GM18870 (cell line): ENCODE measurements around the gene RANBP1.
"Not testable (repeated sequence)": the region's sequence is repeated elsewhere in the genome, so short reads cannot be mapped to it uniquely, and the experiment has no call there.

Experiments used
- ATAC-seq: cut with Tn5 transposase; IDR thresholded peaks from one replicate; pipeline ENCODE4 v1.9.1; 2021; ENCODE audit warnings: moderate library complexity; ENCODE audit not compliant: unreplicated experiment

The RANBP1 gene

DNA sequence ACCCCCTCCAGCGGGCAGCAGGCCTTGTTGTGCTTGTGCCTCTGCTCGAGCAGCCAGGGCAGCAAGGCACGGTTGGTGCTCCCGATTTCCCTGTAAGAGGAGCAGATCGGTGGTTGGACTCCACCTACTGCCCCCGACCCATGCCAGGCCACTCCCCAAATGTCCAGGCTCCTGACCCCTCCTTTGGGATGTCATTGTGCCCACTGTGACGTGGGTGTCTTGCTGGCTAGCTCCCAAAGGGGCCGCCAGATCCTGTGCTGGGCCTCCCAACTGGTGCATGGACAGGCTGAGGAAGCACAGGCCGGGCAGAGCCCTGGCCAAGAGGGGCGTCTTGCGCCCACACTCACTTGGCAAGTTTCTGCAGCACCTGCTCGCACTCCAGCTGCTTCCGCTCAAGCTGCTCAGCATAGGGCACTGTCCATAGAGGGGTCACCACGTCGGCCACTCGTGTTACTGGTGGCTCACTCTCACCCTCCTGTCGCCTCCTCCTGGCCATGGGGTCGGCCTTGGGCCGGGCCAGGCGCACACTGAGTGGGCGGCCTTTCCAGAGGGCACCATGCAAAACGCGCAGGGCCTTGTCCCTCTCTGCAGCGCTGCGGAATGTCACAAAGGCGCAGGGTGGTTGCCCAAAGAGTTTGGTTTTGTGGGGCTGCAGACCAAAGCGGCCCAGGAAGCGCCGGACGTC lies at the start of gene RANBP1:
Gene RANBP1 (plus strand): TSS at position 414 of the 685 bp plus-strand sequence. CDS start 81 bp downstream, at position 495.
- ATAC-seq: no peak

DNA sequence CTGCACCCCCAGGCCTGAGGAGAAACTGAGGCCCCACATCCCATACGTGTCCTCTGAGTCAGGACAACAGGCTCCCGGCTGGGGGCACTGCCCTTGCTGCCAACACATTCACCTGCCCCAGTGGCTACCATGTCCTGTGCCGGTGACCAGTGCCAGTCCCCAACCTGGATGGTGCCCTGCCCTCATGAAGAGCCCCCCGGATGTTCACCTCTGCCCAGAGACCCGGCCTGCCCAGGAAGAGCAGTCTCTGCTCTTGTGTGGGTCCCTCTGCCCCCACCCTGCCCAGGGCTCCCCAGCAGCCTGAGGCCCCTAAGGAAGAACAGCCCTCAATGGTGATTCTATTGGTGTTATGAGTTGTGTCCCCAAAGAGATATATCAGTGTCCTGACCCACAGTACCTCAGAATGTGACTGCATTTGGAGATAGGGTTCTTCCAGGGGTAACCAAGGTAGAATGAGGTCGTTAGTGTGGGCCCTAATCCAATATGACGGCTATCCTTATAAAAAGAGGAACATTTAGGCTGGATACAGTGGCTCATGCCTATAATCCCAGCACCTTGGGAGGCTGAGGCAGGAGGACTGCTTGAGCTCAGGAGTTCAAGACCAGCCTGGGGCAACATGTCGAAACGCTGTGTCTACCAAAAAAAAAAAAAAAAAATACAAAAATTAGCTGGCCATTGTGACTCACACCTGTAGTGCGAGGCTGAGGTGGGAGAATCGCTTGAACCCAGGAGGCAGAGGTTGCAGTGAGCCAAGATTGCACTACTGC lies 49.1 kb upstream of the RANBP1 start:
- no peak for ATAC-seq

DNA sequence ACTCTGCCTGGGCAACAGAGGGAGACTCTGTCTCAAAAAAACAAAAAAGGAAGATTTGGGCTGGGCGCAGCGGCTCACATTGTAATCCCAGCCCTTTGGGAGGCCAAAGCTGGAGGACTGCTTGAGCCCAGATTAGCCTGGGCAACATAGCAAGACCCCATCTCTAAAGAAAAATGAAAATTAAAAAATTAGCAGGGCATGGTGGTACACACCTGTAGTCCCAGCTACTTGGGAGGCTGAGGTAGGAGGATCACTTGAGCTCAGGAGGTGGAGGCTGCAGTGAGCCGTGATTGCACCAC lies 48.6 kb upstream of the RANBP1 start:
- ATAC-seq: not testable (repeated sequence)

DNA sequence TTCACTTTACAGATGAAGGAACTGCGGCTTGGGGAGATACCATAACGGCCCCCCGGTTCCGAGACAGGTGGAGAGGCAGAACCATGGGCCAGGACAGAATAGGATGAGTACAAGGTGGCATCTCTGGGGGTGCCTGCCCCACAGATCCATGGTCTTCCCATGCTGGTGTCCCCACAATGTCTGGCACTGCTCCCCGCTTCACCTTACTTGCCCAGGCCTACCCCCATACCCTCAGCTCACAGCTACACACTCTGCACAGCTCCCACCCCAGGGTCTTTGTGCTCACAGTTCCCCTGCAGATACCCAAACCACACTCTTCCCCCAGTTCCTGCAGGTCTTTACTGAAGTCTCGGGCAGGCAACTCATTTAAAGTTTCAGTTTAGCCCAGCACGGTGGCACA lies 47.3 kb upstream of the RANBP1 start:
- ATAC-seq: no peak

DNA sequence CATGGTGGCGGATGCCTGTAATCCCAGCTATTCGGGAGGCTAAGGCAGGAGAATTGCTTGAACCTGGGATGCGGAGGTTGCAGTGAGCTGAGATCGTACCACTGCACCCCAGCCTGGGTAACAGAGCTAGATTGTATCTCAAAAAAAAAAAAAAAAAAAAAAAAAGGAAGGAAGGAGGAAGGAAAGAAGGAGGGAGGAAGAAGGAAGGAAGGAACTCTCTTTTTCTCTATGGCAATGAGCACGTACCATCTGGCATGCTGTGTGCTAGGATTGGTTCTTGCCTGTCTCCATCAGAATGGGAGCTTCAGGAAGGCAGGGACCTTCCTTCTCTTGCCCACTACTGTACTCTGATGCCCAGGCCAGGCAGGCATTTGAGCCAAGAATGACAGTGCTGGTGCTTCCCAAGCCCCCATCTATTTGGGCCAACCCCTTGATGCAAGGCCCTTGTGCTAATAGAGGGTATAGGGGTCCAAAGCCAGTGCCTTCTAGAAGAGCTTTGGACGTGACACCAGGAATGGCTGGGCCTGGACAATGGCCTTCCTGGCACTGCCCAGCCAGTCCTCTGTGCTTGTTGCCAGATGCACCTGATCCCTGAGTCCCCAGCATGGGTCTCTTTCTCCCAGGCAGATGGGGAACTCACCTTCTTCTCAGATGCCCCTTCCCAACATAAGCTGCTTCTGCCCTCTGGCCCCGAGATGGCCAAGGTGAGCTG lies 46.4 kb upstream of the RANBP1 start:
- no peak for ATAC-seq

DNA sequence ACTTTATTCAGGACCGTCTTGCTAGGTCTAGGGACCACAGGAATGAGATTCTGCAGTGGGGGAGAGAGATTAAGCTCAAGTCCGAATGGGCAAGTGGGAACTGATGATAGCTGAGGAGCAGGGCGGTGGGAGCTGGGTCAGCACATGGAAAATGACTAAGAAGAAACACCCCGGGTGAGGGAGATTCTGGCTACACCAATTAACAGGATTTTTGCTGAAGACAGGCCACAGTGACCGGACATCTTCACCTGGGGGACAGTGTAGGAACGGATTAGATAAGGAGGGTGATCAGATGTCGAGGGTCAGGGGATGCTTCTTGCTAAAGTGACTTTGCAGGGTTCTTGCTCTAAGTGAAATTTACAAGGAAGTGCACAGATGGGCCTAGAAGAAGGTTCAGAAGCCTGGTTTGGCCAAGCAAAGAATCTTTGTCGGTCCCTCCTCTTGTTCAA lies 44.4 kb upstream of the RANBP1 start:
- ATAC-seq: no peak

DNA sequence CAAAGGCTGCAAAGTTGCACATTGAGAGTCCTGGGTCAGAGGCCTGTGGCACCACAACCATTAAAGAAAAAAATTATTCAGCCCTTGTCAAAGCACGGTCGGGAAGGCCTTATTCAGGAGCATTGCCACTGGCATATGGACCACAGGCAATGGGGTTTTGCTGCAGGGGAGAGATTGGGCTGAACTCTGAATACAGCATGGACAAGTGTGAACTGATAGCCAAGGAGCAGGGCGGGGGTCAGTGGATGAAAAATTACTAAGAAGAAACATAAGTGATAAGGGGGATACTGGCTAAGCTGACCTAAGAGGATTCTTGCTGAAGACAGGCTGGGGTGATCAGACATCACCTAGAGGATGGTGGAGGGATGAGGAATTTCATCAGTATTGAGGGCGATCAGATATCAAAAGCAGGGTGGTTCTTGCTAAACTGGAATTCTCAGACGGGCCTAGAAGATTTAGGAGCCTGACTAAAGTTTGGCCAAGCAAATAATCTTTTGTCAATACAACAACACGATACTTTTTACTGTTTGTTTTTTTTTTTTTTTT lies 39.2 kb upstream of the RANBP1 start:
- ATAC-seq: no peak

DNA sequence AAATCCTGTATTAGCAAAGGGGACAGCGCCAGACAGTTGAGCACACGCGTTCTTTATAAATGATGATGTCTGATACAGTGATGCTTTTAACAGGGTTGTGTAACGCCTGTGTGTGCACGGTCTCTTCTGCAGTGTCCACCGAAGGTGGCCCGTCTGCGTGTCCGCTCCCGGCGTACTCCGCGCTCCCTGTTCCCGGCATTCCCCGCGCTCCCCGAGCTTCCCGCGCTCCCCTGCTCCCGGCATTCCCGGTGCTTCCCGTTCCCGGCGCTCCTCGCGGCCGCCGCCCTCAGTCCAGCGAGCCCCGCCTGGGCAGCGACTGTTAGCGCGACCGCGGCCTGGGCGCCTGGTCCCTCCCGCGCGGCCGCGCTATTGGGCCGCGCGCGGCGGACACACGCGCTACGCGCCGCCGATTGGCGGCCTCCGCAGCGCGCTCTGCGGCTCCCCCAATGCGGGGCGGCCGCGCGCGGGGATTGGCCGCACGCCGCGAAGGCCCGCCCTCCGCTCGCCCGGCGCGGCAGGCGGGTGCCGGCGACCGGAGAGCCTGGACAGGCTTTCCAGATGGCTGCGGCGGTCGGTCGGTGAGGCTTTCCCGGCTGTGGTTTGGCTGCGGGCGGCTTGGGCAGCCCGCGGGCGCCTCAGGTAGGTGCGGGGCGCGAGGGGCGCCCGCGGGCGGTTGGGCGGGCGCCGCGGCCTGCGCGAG lies 36.0 kb upstream of the RANBP1 start, which contains the start of gene DGCR8:
Gene DGCR8 (plus strand): TSS at position 497 of the 700 bp plus-strand sequence. CDS start 5,723 bp downstream, outside the sequence.
- no peak for ATAC-seq

DNA sequence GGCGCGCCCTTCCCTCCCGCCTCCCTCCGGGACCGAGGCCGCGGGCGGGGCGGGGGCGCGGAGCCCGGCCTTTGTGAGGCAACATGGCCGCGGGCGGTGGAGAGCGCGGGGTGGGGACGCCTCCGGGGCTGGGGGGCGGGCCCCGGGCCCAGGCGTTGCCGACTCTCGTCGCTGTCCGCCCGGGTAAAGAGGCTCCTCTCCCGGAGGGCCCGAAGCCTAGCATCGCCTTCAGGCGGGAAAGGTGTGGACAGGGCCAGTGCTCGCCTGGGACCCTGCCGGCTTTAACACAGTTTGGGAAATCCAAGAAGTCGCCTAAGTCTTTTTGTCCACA lies 35.5 kb upstream of the RANBP1 start:
- no peak for ATAC-seq

DNA sequence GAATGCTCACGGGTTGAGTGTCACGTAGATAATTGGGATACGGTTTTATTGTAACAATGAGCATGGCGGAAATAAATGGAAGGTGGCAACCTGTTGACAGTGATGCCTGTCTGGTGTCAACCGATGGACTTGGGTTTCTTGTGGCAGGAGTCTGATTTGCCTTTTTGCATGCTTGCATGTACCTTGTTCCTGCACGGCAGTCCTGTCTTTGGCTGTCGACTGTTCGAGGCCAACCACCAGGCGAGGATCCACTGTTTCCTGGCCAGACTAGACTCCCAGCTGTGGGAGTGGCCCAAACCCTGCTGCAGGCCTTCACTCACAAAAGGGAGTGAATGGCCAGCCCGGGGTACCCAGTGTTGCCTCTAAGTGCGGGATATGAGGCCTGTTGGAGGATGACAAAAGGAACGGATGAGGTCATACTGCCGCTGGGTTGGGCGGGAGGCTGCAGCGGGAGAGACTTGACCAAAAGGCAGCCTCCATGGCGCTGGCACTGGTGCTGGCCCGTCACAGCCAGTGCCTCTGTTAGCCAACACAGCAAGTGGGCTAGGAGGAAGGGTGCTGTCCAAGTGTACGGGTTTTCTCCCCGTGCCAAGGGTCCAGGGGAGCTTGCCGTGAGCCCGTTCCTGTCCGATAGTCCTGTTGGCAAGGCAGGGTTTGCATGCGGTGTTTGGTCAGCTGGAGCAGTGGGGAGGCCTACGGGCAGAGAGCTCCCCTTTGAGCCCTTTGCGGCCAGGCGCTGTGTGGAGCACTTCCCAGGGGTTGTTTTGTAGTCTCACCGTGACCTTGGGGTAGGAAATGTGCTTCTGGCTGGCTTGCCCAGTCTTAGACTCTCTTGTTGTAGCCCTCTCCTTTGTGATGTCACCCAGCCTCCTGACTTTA lies 34.9 kb upstream of the RANBP1 start:
- ATAC-seq: no peak

DNA sequence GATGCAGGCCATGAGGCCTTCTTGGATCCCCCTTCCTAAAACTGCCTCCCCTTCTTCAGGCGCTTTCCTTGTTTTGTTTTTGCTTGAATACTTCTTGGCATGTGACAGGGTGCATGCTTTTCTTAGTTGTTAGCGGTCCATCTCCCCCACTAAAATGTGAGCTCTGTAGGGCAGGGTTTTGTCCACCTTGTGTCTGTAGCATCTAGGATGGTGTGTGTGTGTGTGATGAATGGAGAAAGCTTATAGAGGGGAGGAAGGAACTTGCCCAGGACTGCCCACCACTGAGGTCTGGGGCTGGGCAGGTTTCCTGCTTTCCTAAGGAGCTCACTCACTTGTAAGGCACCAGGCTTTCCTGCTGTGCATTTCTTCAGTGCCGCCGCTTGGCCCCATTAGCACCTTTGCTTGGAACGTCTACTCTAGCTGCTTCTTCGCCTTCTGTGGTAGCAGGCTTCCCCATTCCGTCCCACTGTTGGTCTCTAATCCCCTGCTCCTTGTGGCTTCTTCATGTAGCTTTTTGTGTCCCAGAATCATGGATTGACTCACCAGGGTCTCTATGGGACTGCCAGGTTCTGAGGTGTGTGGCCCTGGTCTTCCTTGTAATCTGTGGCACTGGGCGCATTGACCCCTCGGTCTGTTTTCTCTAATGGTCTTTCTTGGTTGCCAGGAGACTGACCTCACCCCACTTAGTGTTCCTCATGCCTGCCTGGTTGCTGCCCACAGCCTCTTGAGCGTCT lies 32.6 kb upstream of the RANBP1 start:
- no peak for ATAC-seq

DNA sequence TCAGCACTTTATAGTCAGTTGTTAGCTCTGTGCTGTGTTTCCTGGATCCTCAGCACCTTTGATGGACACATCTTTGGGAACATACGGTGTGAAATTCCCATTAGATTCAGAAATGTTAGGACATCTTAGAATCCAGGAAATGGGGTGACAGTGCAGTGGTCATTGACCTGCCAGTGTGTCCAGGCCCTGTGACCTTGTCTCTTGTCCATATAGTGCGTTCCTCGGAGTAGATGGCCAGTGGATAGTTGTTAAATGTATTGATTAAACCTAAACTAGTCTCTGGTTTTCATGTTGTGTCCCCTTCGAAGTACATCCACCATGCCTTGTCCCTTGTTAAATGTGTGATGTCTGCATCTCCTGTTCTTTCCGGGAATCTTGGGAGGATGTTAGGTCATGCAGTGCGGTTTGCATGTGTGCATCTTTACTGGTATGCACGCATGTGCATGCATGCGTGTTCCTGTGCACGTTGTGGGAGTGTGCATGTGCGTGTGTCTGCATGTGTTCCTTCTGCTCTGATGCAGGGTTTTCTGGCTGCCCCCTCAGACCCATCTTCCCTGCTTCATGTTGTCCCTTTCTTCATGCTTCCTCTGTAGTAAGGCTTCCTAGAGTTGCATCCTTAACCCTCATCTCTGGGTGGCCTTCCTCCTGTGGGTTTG lies 31.9 kb upstream of the RANBP1 start:
- no peak for ATAC-seq

DNA sequence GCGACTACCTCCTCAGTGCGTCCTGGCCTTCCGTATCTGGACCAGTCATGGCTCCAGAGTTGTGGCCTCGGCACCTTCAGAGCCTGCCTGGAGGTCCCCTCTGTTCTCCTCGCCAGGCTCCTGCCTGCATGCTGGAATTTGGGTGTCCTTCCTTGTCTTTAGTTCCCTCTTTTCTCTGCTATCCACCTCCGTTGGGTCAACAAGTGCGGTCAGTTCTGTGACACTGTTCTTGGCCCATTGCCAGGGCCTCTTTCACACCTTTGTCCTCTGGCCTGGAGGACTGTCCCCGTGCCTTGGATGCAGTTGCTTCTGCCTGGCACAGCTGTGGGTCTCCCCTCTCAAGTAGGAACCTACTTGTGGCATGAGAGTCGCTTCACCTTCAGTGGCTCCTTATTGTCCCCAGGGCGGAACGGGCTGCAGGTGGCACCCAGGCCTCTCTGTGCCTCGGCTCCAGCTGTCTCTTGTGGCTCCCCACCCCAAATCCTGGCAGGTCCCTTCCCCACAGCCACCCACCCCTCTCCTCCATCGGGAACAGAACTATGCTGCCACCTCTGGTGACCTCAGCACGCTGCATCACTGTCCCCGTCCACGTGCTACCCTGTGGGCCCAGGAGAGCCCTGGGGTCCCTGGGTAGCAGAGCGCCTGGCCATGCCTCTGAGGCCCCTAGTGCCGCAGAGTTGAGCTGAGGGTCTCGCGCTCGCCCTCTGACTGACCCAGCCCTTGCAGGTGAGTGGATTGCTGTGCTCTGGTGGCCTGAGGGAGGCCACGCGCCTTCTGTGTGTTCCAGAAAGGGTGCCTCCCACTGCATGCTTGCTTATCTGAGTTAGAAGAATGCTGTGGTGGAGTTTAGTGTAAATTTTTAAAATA lies 31.1 kb upstream of the RANBP1 start:
- no peak for ATAC-seq

DNA sequence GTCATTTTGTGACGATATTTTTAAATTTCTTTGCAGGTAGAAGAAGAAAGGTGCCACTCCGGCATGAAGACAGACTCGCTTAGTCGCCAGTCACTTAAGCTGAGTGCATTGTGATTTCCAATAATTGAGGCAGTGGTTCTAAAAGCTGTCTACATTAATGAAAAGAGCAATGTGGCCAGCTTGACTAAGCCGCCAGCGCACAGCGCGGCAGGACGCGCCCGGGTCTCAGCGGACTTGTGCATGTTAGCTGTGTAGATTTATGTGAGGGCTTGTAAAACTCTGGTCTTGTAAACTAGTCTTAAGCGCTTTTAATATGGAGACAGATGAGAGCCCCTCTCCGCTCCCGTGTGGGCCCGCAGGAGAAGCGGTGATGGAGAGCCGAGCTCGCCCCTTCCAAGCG lies 30.3 kb upstream of the RANBP1 start:
- ATAC-seq: no peak

DNA sequence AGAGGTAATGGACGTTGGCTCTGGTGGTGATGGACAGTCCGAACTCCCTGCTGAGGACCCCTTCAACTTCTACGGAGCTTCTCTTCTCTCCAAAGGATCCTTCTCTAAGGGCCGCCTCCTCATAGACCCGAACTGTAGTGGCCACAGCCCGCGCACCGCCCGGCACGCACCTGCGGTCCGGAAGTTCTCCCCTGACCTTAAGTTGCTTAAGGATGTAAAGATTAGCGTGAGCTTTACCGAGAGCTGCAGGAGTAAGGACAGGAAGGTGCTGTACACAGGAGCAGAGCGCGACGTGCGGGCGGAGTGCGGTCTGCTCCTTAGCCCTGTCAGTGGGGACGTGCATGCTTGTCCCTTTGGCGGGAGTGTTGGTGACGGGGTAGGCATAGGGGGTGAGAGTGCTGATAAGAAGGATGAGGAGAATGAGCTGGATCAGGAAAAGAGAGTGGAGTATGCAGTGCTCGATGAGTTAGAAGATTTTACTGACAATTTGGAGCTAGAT lies 29.8 kb upstream of the RANBP1 start:
- no peak for ATAC-seq

DNA sequence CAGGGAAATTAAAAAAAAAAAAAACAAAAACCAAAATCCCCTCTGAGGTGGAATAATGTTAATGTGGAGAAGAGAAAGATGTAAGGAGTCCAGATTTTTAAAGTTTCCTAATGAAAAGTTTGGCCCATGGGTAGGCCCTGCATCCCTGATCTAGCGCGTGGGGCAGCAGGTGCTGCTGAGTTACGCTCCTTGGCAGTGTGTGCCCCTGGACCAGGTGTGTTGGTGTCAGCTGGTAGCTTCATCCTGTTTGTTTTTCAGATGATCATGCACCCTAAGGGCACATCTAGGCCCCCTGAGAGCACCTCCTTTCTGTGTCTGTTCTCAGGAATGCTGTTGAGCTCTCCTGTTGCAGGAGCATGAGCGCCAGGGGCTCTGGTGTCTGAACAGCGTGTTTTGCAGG lies 29.1 kb upstream of the RANBP1 start:
- no peak for ATAC-seq

DNA sequence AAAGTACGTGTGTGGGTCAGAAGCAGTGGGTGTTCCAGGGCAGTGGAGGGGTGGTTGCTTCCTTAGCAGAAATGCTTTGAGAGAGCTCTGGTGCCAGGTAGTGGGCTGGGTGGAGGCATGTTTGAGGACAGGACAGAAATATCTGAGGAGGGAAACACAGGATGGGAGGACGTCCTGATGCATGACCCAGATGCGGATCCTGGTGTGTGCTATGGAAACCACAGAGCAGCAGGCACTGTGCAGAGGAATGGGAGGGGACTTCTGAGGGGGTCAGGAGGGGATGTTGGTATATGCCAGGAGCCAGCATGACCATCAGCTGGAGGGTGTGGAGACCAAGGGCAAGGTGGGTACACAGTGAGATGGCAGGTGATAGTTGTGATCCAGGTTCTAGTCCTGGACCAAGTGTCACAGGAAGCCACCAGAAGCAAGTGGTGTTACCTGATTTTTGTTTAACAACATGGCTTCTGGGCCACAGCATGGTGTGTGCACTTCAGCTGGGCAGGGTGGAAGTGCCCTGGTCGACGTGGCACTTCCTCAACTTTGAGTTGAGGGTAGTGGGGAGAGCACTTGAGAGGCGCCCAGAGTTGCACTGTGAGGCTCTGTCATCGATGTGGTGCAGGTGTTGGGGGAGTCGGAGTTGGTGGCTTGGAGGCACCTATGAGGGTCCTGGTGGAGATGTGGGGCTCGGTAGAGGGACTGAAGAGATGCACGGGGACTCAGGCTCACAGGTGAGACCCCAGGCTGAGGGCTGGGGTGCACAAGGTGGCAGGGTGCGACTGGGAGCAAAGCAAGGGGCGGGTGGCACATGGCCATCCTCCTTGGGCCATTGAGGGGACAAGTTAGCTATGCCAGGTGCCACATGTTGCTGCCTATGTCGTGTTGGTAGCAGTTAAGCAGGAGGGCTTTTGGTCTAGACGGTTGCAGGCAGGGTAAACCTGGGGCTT lies 28.3 kb upstream of the RANBP1 start:
- no peak for ATAC-seq
